ENCODE results near the gene ANKH. TPM values are rescaled to one million over a fixed set of nuclear protein-coding genes. Genes with fewer than 3 reads are reported as not detected.

ANKH gene
- total RNA-seq, 1 donor from 2014 or later: 30.9 TPM

- no peak for DNase-seq (ENCODE audit: extremely low spot score in 2 of 2)
- Histone ChIP-seq H3K9me3 (no peaks in the 10 kb centered on the region), H3K27ac (no peak overlapping the region), H3K36me3 (no peaks in the 10 kb centered on the region), H3K4me3 (no peak overlapping the region), H3K4me1 (no peaks in the 10 kb centered on the region), H3K27me3 (no peaks in the 10 kb centered on the region)
- TF ChIP-seq CTCF (IDR thresholded peaks at IDR 0.05) (no peak), POLR2AphosphoS5 (IDR thresholded peaks at IDR 0.05; ENCODE audit: insufficient read depth in 1 of 2, low read depth in 1 of 2) (no peak), POLR2A (IDR thresholded peaks at IDR 0.05) (no peak)
- intact Hi-C loops (cut with DNase I): no loop called here
These were observed 125.8 kb downstream of the ANKH start for GRCh38 chr5:14745753-14746152.

DNA sequence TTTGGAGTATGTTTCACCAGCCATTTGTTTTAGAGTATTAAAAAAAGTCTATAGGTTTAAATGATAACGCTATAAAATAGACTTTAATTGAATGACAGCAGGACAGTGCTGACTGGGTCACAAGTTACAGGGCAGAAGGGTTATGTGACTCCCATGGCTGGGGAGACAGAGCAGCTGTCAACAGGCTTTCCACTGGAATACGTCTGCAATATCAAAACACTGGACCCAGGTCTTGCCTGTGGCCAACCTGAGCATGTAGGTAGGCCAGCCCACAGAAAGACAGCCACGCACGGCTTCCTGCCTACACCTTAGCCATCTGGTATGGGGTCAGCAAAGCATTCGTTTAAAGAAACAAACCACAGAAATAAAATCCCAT, 126.4 kb downstream of the ANKH start:
- Histone ChIP-seq H3K36me3 (no peaks in the 10 kb centered on the region), H3K27me3 (no peaks in the 10 kb centered on the region), H3K4me1 (no peaks in the 10 kb centered on the region), H3K9me3 (no peaks in the 10 kb centered on the region), H3K4me3 (no peak overlapping the region), H3K27ac (no peak overlapping the region)
- DNase-seq (ENCODE audit: extremely low spot score in 2 of 2): no peak
- intact Hi-C loops (cut with DNase I): no loop called here
- TF ChIP-seq POLR2AphosphoS5 (IDR thresholded peaks at IDR 0.05; ENCODE audit: insufficient read depth in 1 of 2, low read depth in 1 of 2) (no peak), CTCF (IDR thresholded peaks at IDR 0.05) (no peak), POLR2A (IDR thresholded peaks at IDR 0.05) (no peak)

DNA sequence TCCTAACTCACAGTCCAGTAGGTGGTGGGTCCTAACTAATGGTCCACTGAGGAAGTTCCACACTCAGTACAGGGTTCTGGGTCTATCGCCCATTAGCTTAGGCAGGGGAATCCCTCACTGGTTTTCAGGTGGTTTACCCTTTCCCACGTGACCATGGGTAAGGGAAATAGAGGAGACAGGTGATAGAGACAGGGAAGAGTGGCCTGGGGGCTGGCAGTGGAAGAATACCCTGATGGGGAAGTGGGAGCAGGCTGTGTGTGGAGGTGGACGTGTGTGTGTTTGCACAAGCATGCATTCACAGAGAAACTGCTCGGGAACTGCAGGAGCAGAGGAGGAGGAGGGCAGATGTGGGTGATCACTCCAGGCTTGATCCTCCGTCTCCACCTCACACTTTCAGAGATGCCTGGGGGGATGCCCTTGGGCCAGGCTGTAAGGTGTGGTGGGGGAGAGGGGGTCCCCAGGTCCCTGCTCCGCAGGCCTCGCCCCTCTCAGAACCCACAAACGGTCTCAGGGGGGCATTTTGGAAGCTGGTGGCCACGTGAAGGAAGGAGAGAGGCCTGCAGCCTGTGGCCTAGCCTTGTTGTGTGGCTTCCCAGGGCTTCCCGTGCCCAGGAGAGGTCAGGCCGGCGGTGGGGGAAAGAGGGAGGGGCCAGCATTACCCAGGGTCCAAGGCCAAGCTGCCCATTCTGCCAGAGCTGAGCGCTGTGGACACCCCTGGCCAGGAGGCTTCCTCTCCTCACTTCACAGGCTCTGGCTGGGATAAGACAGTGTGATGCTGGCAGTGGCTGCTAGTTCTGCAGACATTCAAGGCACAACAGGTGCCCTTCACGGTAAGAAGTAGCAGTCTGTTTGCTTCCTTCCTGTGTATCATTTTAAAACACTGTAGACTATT, 127.0 kb downstream of the ANKH start:
- H3K4me3 ChIP-seq: no peak overlapping the region
- no peaks in the 10 kb centered on the region for H3K36me3 ChIP-seq
- TF ChIP-seq POLR2A (IDR thresholded peaks at IDR 0.05) (no peak), POLR2AphosphoS5 (IDR thresholded peaks at IDR 0.05; ENCODE audit: insufficient read depth in 1 of 2, low read depth in 1 of 2) (no peak), CTCF (IDR thresholded peaks at IDR 0.05) (no peak)
- intact Hi-C loops (cut with DNase I): no loop called here
- no peak for DNase-seq (ENCODE audit: extremely low spot score in 2 of 2)
- no peaks in the 10 kb centered on the region for H3K4me1 ChIP-seq
- H3K27ac ChIP-seq: no peak overlapping the region
- no peaks in the 10 kb centered on the region for H3K27me3 ChIP-seq
- no peaks in the 10 kb centered on the region for H3K9me3 ChIP-seq

DNA sequence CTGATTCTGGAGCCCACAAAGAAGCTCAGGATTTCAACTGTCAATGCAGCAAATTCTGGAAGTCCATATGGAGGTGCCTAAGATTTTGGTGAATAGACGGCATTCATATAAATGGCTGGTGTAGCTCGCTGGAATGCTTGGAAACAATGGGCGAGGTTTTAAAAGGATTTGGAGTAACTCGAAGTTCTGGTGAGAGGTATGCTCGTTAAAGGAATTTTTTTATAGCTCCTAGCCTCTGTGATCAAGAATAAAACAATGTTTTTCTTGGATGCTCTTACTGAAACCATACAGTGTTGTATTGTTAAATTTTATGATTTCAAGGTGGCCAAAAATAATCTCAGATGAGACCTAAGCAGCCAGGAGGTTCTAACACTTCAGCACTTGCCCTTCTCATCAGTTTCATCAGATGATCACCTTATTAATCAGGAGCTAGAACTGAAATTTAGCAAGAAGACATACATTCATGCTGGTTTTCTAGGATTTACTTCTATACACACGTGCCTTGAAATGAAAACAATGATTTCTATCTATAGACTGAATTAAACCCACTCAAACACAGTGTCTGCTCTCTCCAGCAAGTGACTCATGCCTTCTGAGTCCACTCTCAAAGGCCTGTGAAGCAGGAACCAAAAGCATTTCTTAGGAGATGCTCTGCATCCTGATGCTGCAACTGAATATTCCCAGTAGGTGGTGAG, 127.8 kb downstream of the ANKH start:
- no peak overlapping the region for H3K4me3 ChIP-seq
- H3K27me3 ChIP-seq: no peaks in the 10 kb centered on the region
- TF ChIP-seq POLR2AphosphoS5 (IDR thresholded peaks at IDR 0.05; ENCODE audit: insufficient read depth in 1 of 2, low read depth in 1 of 2): no peak
- TF ChIP-seq CTCF (IDR thresholded peaks at IDR 0.05): no peak
- no peak for TF ChIP-seq POLR2A (IDR thresholded peaks at IDR 0.05)
- no peaks in the 10 kb centered on the region for H3K4me1 ChIP-seq
- no peaks in the 10 kb centered on the region for H3K9me3 ChIP-seq
- no peaks in the 10 kb centered on the region for H3K36me3 ChIP-seq
- no peak for DNase-seq (ENCODE audit: extremely low spot score in 2 of 2)
- H3K27ac ChIP-seq: no peak overlapping the region
- intact Hi-C loops (cut with DNase I): no loop called here

DNA sequence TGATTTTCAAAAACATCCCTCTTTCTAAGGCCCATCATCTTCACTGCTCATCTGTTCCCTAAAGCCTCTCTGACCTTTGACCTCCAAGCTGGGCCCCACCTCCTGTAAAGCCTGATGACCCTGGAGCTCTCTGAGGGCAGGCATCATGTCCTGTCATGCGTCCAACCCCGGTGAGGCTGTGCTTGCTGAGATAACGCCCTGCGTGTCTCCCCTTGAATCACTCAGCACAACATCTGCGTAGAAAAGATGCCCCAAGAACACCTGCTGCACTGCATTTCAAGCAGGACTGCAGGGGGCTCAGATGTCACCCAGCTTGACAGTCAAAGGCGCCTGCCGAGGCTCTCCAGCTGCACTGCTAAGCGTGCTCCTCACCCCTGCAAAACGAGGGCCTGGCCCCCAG, 129.1 kb downstream of the ANKH start:
- intact Hi-C loops (cut with DNase I): no loop called here
- DNase-seq (ENCODE audit: extremely low spot score in 2 of 2): no peak
- no peak overlapping the region for H3K4me3 ChIP-seq
- no peaks in the 10 kb centered on the region for H3K9me3 ChIP-seq
- H3K27me3 ChIP-seq: no peaks in the 10 kb centered on the region
- no peaks in the 10 kb centered on the region for H3K4me1 ChIP-seq
- H3K27ac ChIP-seq: no peak overlapping the region
- TF ChIP-seq POLR2A (IDR thresholded peaks at IDR 0.05) (no peak), CTCF (IDR thresholded peaks at IDR 0.05) (no peak), POLR2AphosphoS5 (IDR thresholded peaks at IDR 0.05; ENCODE audit: insufficient read depth in 1 of 2, low read depth in 1 of 2) (no peak)
- peaks cover 0 to 2% of the 10 kb centered on the region in 2 donors for H3K36me3 ChIP-seq
